ENCODE results near the gene RCBTB1.
"Not testable (repeated sequence)": the region's sequence is repeated elsewhere in the genome, so short reads cannot be mapped to it uniquely, and the experiment has no call there.

RCBTB1 gene

DNA sequence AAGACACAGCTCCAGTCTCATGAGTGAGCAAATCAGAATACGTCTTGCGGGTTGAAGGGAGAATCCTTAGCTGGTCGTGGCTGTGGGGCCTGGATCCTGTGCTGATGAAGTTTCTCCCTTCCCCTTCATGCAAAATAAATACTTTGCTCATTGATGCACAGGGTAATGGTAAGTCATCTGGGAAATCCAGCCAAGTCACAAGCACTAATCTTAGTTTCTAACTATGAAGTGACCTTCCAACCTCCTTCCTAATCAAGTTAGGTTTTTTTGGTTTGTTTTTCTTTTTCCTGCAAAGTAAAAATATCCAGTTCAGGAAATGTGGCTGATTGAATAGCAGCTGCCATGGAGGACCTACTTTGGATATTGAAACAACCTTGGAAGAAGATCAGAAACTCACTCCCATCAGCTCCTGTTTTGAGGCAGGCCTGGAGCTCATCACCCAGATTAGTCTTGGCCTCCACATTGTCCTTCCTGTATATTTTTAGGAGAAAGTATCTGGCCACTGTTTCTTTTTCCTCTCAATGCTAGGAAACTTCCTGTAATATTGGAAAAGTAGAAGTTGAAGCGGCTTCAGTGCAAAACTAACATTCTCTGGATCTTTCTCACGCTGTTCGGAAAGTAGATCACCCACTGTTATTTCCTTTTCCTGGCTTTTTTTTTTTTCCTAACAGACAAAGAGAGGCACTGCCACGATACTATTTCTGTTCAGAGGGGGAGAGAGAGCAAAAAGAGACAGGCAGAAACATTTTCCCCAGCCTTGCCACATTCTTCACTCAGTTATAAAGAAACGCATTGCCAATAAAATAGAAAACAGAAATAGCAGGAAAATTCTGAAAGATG, 30.7 kb upstream of the RCBTB1 start:
- no peak overlapping the region for H3K4me3 ChIP-seq (ENCODE audit: low read length)
- TF ChIP-seq, protein P1, sequence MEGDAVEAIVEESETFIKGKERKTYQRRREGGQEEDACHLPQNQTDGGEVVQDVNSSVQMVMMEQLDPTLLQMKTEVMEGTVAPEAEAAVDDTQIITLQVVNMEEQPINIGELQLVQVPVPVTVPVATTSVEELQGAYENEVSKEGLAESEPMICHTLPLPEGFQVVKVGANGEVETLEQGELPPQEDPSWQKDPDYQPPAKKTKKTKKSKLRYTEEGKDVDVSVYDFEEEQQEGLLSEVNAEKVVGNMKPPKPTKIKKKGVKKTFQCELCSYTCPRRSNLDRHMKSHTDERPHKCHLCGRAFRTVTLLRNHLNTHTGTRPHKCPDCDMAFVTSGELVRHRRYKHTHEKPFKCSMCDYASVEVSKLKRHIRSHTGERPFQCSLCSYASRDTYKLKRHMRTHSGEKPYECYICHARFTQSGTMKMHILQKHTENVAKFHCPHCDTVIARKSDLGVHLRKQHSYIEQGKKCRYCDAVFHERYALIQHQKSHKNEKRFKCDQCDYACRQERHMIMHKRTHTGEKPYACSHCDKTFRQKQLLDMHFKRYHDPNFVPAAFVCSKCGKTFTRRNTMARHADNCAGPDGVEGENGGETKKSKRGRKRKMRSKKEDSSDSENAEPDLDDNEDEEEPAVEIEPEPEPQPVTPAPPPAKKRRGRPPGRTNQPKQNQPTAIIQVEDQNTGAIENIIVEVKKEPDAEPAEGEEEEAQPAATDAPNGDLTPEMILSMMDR (conservative IDR thresholded peaks at IDR 0.05; ENCODE audit: low read depth, low read length): no peak
- no peak for DNase-seq (ENCODE audit: low read depth)

GRCh38 chr13:49612042-49612441, 26.7 kb upstream of the RCBTB1 start:
- not testable (repeated sequence) for H3K4me3 ChIP-seq (ENCODE audit: low read length); DNase-seq (ENCODE audit: low read depth)

- no peak for DNase-seq (ENCODE audit: low read depth)
- H3K4me3 ChIP-seq (ENCODE audit: low read length): no peak overlapping the region
- TF ChIP-seq, protein P1 (conservative IDR thresholded peaks at IDR 0.05; ENCODE audit: low read depth, low read length): no peak
Measured at GRCh38 chr13:49610176-49610575, 24.8 kb upstream of the RCBTB1 start.

GRCh38 chr13:49608651-49609331, 23.4 kb upstream of the RCBTB1 start:
- TF ChIP-seq, protein P1 (conservative IDR thresholded peaks at IDR 0.05; ENCODE audit: low read depth, low read length): no peak
- H3K4me3 ChIP-seq (ENCODE audit: low read length): no peak overlapping the region
- no peak for DNase-seq (ENCODE audit: low read depth)

GRCh38 chr13:49607761-49608160, 22.4 kb upstream of the RCBTB1 start:
- H3K4me3 ChIP-seq (ENCODE audit: low read length): no peak overlapping the region
- DNase-seq (ENCODE audit: low read depth): no peak
- TF ChIP-seq, protein P1 (conservative IDR thresholded peaks at IDR 0.05; ENCODE audit: low read depth, low read length): no peak

GRCh38 chr13:49606747-49607648, 21.6 kb upstream of the RCBTB1 start:
- peak overlapping the region; percentile 31 for H3K4me3 ChIP-seq (ENCODE audit: low read length)
- TF ChIP-seq, protein P1 (conservative IDR thresholded peaks at IDR 0.05; ENCODE audit: low read depth, low read length): peak; percentile 80
- peak; percentile 51 for DNase-seq (ENCODE audit: low read depth)

- no peak for DNase-seq (ENCODE audit: low read depth)
- no peak overlapping the region for H3K4me3 ChIP-seq (ENCODE audit: low read length)
- TF ChIP-seq, protein P1 (conservative IDR thresholded peaks at IDR 0.05; ENCODE audit: low read depth, low read length): no peak
Measured at GRCh38 chr13:49604570-49604969, 19.2 kb upstream of the RCBTB1 start.

DNA sequence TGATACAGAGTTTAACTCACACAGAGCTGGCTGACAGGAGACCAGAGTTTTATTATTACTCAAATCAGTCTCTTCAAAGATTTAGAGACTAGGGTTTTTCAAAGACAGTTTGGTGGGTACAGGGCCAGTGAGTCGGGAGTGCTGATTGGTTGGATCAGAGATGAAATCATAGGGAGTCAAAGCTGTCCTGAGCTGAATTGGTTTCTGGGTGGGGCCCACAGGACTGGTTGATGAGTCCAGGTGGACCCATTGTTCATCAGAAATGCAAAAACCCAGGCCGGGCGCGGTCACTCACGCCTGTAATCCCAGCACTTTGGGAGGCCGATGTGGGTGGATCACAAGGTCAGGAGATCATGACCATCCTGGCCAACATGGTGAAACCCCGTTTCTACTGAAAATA, 17.3 kb upstream of the RCBTB1 start:
- not testable (repeated sequence) for DNase-seq (ENCODE audit: low read depth); H3K4me3 ChIP-seq (ENCODE audit: low read length)

All from retinal pigment epithelial cell (primary cell).